ENCODE results near the gene SLC17A2. TPM values are rescaled to one million over a fixed set of nuclear protein-coding genes. Genes with fewer than 3 reads are reported as not detected.

The SLC17A2 gene
- total and polyA plus RNA-seq, 2 donors (not counting 1 experiment from before 2014, with no cell fraction given) = not detected

DNA sequence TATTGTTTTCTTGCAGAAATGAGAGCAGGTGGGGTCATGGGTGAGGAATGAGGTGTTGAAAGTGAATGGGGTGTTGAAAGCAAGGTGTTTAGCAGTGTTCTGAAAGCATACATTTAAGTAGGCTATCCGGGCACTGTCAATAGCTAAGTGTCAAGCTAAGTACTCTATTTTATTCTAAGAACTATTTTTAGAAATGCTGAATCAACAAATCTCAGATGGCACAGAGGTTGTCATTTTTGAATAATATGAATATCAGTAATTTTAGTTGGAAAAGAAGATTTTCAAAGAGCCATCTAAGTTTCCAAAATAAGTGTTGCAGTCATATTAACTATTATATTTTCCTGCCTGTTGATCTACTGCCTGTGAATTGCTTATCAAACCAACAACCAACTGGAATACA is 34.7 kb downstream of the SLC17A2 start:
- H3K9me3 ChIP-seq (ENCODE audit: control extremely low read depth in 1 of 3, control insufficient read depth in 2 of 3, insufficient read depth in 1 of 3, low read length in 2 of 3) = no peaks in the 10 kb centered on the region
- H3K27me3 ChIP-seq (replicated peaks in 1 of 4; ENCODE audit: control extremely low read depth in 1 of 4, control insufficient read depth in 3 of 4, insufficient read depth in 4 of 4, low read length in 3 of 4) = no peaks in the 10 kb centered on the region
- no peaks in the 10 kb centered on the region for H3K36me3 ChIP-seq (replicated peaks in 1 of 2; ENCODE audit: control extremely low read depth in 1 of 2, control insufficient read depth in 1 of 2, extremely low read depth in 1 of 2, insufficient read depth in 2 of 2, low read length in 1 of 2)
- Mint-ChIP-seq H3K27me3 (peaks cover 10% of the 10 kb centered on the region), H3K4me3 (no peak overlapping the region), H3K9me3 (ENCODE audit: insufficient read depth) (no peaks in the 10 kb centered on the region), H3K27ac (no peak overlapping the region), H3K4me1 (no peaks in the 10 kb centered on the region)
- H3K4me2 ChIP-seq (replicated peaks; ENCODE audit: low read depth, low read length, poor library complexity, severe bottlenecking) = no peak overlapping the region
- H4K20me1 ChIP-seq (ENCODE audit: control insufficient read depth, insufficient read depth, low read length, poor library complexity, severe bottlenecking) = no peaks in the 10 kb centered on the region
- no peaks in the 10 kb centered on the region for H3K79me2 ChIP-seq (ENCODE audit: control insufficient read depth, insufficient read depth, low read length)
- no peak overlapping the region for H3K27ac ChIP-seq (ENCODE audit: low read length in 2 of 2)
- TF ChIP-seq EZH2 (IDR thresholded peaks at IDR 0.05; ENCODE audit: borderline replicate concordance, insufficient read depth, low read depth, low read length, poor library complexity, severe bottlenecking) = no peak
- TF ChIP-seq, protein P1, sequence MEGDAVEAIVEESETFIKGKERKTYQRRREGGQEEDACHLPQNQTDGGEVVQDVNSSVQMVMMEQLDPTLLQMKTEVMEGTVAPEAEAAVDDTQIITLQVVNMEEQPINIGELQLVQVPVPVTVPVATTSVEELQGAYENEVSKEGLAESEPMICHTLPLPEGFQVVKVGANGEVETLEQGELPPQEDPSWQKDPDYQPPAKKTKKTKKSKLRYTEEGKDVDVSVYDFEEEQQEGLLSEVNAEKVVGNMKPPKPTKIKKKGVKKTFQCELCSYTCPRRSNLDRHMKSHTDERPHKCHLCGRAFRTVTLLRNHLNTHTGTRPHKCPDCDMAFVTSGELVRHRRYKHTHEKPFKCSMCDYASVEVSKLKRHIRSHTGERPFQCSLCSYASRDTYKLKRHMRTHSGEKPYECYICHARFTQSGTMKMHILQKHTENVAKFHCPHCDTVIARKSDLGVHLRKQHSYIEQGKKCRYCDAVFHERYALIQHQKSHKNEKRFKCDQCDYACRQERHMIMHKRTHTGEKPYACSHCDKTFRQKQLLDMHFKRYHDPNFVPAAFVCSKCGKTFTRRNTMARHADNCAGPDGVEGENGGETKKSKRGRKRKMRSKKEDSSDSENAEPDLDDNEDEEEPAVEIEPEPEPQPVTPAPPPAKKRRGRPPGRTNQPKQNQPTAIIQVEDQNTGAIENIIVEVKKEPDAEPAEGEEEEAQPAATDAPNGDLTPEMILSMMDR (IDR thresholded peaks at IDR 0.05) = no peak
- ATAC-seq (ENCODE audit: low read depth) (no peak), DNase-seq (no peak)
- intact Hi-C loops (cut with micrococcal nuclease) = no loop called here
- H2AFZ ChIP-seq (ENCODE audit: insufficient read depth, low read depth, low read length, poor library complexity, severe bottlenecking) = no peak overlapping the region
- ChIA-PET CTCF (interaction anchor here (1.2 kb wide), 1 partner anchor 14 kb away, joined by 3 read pairs; no protein-coding TSS in a partner anchor), POLR2A (no interaction called here)
- H3K4me1 ChIP-seq (ENCODE audit: control insufficient read depth in 2 of 2, insufficient read depth in 2 of 2, low read length in 2 of 2) = no peaks in the 10 kb centered on the region
- WGBS (ENCODE audit: insufficient coverage) = no CpG with 5 or more reads among the region's 1 CpG
- H3K4me3 ChIP-seq (ENCODE audit: control extremely low read depth in 1 of 5, extremely low read depth in 1 of 5, insufficient read depth in 1 of 5, low read depth in 2 of 5, low read length in 4 of 5) = no peak overlapping the region
- no peak overlapping the region for H3K9ac ChIP-seq (ENCODE audit: low read length)

DNA sequence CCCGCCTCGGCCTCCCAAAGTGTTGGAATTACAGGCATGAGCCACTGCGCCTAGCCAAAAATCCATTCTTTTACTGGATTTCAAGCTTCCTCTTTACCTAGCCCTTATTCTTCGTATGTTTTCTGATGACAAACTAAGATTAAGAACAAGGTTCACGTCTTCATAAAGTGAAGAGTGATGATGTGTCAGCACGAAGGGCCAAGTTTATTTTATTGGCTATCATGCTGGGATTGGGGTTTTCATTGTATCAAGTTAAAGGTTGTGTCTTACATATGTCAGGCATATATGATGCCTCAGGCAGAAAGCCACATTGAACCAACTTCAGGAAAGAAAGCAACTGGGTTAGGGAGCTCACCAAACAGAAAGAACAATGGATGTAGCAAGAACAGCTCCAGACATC is 36.7 kb downstream of the SLC17A2 start:
- Histone ChIP-seq H3K36me3 (replicated peaks in 1 of 2; ENCODE audit: control extremely low read depth in 1 of 2, control insufficient read depth in 1 of 2, extremely low read depth in 1 of 2, insufficient read depth in 2 of 2, low read length in 1 of 2) (no peaks in the 10 kb centered on the region), H3K4me2 (replicated peaks; ENCODE audit: low read depth, low read length, poor library complexity, severe bottlenecking) (no peak overlapping the region), H3K9ac (ENCODE audit: low read length) (no peak overlapping the region), H2AFZ (ENCODE audit: insufficient read depth, low read depth, low read length, poor library complexity, severe bottlenecking) (no peak overlapping the region), H3K27me3 (replicated peaks in 1 of 4; ENCODE audit: control extremely low read depth in 1 of 4, control insufficient read depth in 3 of 4, insufficient read depth in 4 of 4, low read length in 3 of 4) (no peaks in the 10 kb centered on the region), H3K27ac (ENCODE audit: low read length in 2 of 2) (no peak overlapping the region), H3K4me1 (ENCODE audit: control insufficient read depth in 2 of 2, insufficient read depth in 2 of 2, low read length in 2 of 2) (no peaks in the 10 kb centered on the region), H3K4me3 (ENCODE audit: control extremely low read depth in 1 of 5, extremely low read depth in 1 of 5, insufficient read depth in 1 of 5, low read depth in 2 of 5, low read length in 4 of 5) (no peak overlapping the region), H4K20me1 (ENCODE audit: control insufficient read depth, insufficient read depth, low read length, poor library complexity, severe bottlenecking) (no peaks in the 10 kb centered on the region), H3K79me2 (ENCODE audit: control insufficient read depth, insufficient read depth, low read length) (no peaks in the 10 kb centered on the region), H3K9me3 (ENCODE audit: control extremely low read depth in 1 of 3, control insufficient read depth in 2 of 3, insufficient read depth in 1 of 3, low read length in 2 of 3) (no peaks in the 10 kb centered on the region)
- 88% methylated on average over 3 of the region's 6 CpGs for WGBS (ENCODE audit: insufficient coverage)
- H3K27me3 Mint-ChIP-seq = peaks cover 10% of the 10 kb centered on the region
- H3K27ac Mint-ChIP-seq = no peak overlapping the region
- H3K4me1 Mint-ChIP-seq = no peaks in the 10 kb centered on the region
- H3K9me3 Mint-ChIP-seq (ENCODE audit: insufficient read depth) = no peaks in the 10 kb centered on the region
- no peak overlapping the region for H3K4me3 Mint-ChIP-seq
- no peak for TF ChIP-seq EZH2 (IDR thresholded peaks at IDR 0.05; ENCODE audit: borderline replicate concordance, insufficient read depth, low read depth, low read length, poor library complexity, severe bottlenecking)
- no peak for DNase-seq
- ChIA-PET POLR2A (no interaction called here), CTCF (no interaction called here)
- intact Hi-C loops (cut with micrococcal nuclease) = no loop called here
- ATAC-seq (ENCODE audit: low read depth) = no peak
